HK-2 (cell line): ENCODE results near the gene RTKN2.
A peak's percentile ranks its signal among the peaks of the same experiment; 100 is the strongest.
"Not testable (repeated sequence)": the region's sequence is repeated elsewhere in the genome, so short reads cannot be mapped to it uniquely, and the experiment has no call there.

ENCODE experiments used
- DNase-seq: peaks from one replicate; pipeline ENCODE4 v3.0.0-alpha.2; 2018; ENCODE audit not compliant: unreplicated experiment

The RTKN2 gene

GRCh38 chr10:62259456-62259855 lies 9.2 kb downstream of the RTKN2 start:
- DNase-seq: no peak

- DNase-seq: no peak
Observed at GRCh38 chr10:62258926-62259325, 9.7 kb downstream of the RTKN2 start.

GRCh38 chr10:62253704-62254103 lies 14.9 kb downstream of the RTKN2 start:
- no peak for DNase-seq

GRCh38 chr10:62252051-62252450 lies 16.6 kb downstream of the RTKN2 start:
- DNase-seq: no peak

GRCh38 chr10:62250594-62251198 lies 17.9 kb downstream of the RTKN2 start:
- peak; percentile 67 for DNase-seq

GRCh38 chr10:62249957-62250356 lies 18.7 kb downstream of the RTKN2 start:
- DNase-seq: no peak

GRCh38 chr10:62248465-62248864 lies 20.2 kb downstream of the RTKN2 start:
- no peak for DNase-seq

- no peak for DNase-seq
Observed at GRCh38 chr10:62244785-62245467, 23.7 kb downstream of the RTKN2 start.

- DNase-seq: no peak
Observed at GRCh38 chr10:62244088-62244487, 24.6 kb downstream of the RTKN2 start.

GRCh38 chr10:62243647-62243997 lies 25.0 kb downstream of the RTKN2 start:
- no peak for DNase-seq

GRCh38 chr10:62242965-62243646 lies 25.5 kb downstream of the RTKN2 start:
- peak; percentile 30 for DNase-seq

- DNase-seq: not testable (repeated sequence)
Observed at GRCh38 chr10:62241521-62241920, 27.1 kb downstream of the RTKN2 start.

GRCh38 chr10:62239994-62240393 lies 28.6 kb downstream of the RTKN2 start:
- no peak for DNase-seq

- DNase-seq: no peak
Observed at GRCh38 chr10:62238880-62239279, 29.8 kb downstream of the RTKN2 start.

- DNase-seq: no peak
Observed at GRCh38 chr10:62237966-62238365, 30.7 kb downstream of the RTKN2 start.

- DNase-seq: no peak
Observed at GRCh38 chr10:62237506-62237905, 31.1 kb downstream of the RTKN2 start.

GRCh38 chr10:62234077-62234605 lies 34.5 kb downstream of the RTKN2 start:
- DNase-seq: no peak

- DNase-seq: no peak
Observed at GRCh38 chr10:62233356-62234076, 35.1 kb downstream of the RTKN2 start.

- no peak for DNase-seq
Observed at GRCh38 chr10:62231805-62232204, 36.8 kb downstream of the RTKN2 start.

GRCh38 chr10:62231371-62231770 lies 37.3 kb downstream of the RTKN2 start:
- no peak for DNase-seq

- no peak for DNase-seq
Observed at GRCh38 chr10:62230344-62231121, 38.1 kb downstream of the RTKN2 start.

GRCh38 chr10:62225362-62225761 lies 43.3 kb downstream of the RTKN2 start:
- no peak for DNase-seq
